GM20000 (cell line): Measurements from ENCODE around the gene KRTAP10-6.

Experiments used
- DNase-seq: peaks from one replicate; pipeline ENCODE4 v3.0.0; 2012; ENCODE audit warnings: low spot score
- TF ChIP-seq, protein P1 (sequence below): IDR thresholded peaks from 2 replicates; pipeline ENCODE4 v1.5.1; 2012; ENCODE audit warnings: mild to moderate bottlenecking, control low read depth; ENCODE audit errors: extremely low read depth, missing control alignments

KRTAP10-6 gene

GRCh38 chr21:44623575-44623974 is 31.3 kb upstream of the KRTAP10-6 start:
- TF ChIP-seq, protein P1, sequence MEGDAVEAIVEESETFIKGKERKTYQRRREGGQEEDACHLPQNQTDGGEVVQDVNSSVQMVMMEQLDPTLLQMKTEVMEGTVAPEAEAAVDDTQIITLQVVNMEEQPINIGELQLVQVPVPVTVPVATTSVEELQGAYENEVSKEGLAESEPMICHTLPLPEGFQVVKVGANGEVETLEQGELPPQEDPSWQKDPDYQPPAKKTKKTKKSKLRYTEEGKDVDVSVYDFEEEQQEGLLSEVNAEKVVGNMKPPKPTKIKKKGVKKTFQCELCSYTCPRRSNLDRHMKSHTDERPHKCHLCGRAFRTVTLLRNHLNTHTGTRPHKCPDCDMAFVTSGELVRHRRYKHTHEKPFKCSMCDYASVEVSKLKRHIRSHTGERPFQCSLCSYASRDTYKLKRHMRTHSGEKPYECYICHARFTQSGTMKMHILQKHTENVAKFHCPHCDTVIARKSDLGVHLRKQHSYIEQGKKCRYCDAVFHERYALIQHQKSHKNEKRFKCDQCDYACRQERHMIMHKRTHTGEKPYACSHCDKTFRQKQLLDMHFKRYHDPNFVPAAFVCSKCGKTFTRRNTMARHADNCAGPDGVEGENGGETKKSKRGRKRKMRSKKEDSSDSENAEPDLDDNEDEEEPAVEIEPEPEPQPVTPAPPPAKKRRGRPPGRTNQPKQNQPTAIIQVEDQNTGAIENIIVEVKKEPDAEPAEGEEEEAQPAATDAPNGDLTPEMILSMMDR, result no peak
- DNase-seq, result no peak

- no peak for DNase-seq
- TF ChIP-seq, protein P1, result no peak
These were observed 27.6 kb upstream of the KRTAP10-6 start for GRCh38 chr21:44619886-44620285.

DNA sequence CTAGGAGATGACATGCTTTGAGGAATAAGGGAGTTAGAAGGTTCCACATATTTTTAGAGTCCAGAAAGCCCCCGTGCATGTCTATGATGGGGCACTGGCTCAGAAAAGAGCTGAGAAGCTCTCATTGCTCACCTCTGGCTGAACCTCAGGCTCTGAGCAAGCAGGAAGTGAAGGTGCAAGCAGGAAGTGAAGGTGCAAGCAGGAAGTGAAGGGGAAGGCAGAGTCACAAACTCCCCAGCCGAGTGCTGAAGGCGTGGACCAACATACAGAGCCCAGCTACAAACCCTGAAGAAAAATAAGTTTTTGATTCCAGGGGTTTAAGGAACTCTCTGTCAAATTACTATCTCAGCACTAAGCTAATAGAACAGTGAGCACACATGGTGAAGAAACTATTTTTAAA is 26.6 kb upstream of the KRTAP10-6 start:
- TF ChIP-seq, protein P1, result no peak
- no peak for DNase-seq

GRCh38 chr21:44618504-44618903 is 26.2 kb upstream of the KRTAP10-6 start:
- no peak for DNase-seq
- TF ChIP-seq, protein P1, result peak; percentile 3

DNA sequence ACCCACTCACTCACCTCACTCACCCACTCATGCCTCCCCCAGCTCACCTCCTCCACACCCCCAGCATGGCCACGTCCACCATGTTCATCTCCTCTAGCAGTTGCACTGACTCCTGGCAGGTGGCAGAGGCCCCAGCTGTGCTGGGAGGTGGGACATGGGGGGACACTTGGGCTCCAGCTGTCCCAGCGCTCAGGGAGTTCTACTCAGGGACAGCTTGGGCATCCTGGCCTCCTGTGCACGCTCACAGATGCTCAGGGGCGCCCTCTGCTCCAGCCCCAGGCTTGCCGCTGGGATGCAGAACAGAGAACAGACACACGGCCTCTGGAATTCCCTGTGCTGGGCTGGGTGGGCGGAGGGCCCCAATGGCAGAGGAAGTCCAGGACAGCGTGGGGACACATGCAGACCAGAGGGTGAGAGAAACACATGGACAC is 24.8 kb upstream of the KRTAP10-6 start:
- TF ChIP-seq, protein P1, result no peak
- DNase-seq, result no peak

DNA sequence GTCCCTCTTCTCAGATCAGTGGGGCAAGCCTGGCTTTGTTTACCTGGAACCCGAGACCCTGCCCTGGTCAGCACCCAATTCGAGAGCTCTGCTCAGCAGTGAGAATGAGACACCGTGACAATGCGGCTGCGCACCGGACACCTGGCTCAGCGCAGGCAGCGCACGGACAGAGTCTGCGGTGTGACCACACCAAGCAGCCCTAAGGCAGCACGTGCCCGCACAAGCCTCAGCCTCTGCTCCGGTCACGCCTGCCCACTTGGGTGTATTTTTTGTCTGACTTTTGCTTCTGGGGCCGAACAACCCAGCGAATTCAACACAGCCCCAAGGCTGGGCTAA is 24.3 kb upstream of the KRTAP10-6 start:
- TF ChIP-seq, protein P1, result no peak
- DNase-seq, result no peak

DNA sequence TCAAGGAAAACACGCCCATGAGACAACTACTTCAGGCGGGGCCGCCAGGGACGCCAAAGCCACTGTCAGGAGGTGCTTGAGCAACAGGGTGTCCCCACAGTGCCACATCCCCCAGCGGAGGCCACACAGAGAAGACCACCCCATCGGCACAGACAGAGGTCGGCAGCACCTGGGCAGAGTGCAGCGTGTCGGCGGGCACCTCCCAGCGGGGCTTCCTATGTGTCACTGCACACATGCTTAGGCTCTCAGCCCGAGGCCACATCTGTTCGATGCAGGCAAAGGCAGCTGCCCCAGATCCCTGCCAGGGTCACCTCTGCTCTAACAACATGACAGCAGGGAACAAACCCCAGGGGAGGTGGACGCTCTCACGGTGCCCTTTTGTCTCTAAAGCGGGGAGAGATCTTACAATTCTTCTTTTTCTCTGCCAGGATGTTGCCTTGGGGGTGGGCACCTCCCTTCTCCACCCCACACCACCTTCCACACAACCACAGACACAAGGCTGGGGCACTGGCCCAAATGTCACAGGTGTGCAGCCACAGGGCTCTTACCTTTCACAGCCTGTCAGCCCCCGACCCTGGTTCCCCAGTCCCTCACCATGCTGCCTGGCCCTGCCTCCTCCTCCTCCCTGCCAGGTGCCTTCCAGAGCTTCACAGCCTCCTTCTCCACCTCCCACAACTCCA is 23.7 kb upstream of the KRTAP10-6 start:
- no peak for DNase-seq
- TF ChIP-seq, protein P1, result no peak
